Mesendoderm (in vitro differentiated cells): ENCODE results near the gene NPIPA3.
"Not testable (repeated sequence)": the region's sequence is repeated elsewhere in the genome, so short reads cannot be mapped to it uniquely, and the experiment has no call there.

ENCODE experiments used
- DNase-seq: peaks from one replicate; pipeline ENCODE4 v3.0.0; 2013
- H2AK5ac ChIP-seq: 2 replicates; pipeline ENCODE4 v1.6.1; 2013; ENCODE audit warnings: low read length, inconsistent platforms
- H2BK120ac ChIP-seq: 2 replicates; pipeline ENCODE4 v1.6.1; 2013; ENCODE audit warnings: low read depth, mild to moderate bottlenecking, low read length, moderate library complexity, mixed read lengths
- H2BK15ac ChIP-seq: replicated peaks from 2 replicates; pipeline ENCODE4 v1.6.1; 2013; ENCODE audit warnings: low read depth, mild to moderate bottlenecking, moderate library complexity
- H2BK5ac ChIP-seq: 2 replicates; pipeline ENCODE4 v1.6.1; 2013; ENCODE audit warnings: low read length, inconsistent platforms
- H3K18ac ChIP-seq: 2 replicates; pipeline ENCODE4 v1.6.1; 2013; ENCODE audit warnings: mild to moderate bottlenecking, low read length, mixed read lengths
- H3K23ac ChIP-seq: one replicate; pipeline ENCODE4 v1.6.1; 2013; ENCODE audit warnings: low read length
- H3K27ac ChIP-seq: 2 replicates; pipeline ENCODE4 v1.5.1; 2013; ENCODE audit warnings: low read depth, mild to moderate bottlenecking, inconsistent platforms, low read length, moderate library complexity
- H3K27me3 ChIP-seq: 2 replicates; pipeline ENCODE4 v1.6.1; 2013; ENCODE audit warnings: low read length, control low read depth, mild to moderate bottlenecking, inconsistent platforms; ENCODE audit not compliant: insufficient read depth, poor library complexity
- H3K36me3 ChIP-seq: 2 replicates; pipeline ENCODE4 v1.6.1; 2013; ENCODE audit warnings: low read length, inconsistent platforms; ENCODE audit not compliant: control insufficient read depth, insufficient read depth
- H3K4ac ChIP-seq: one replicate; pipeline ENCODE4 v1.6.1; 2013; ENCODE audit warnings: low read depth, mild to moderate bottlenecking, low read length, moderate library complexity
- H3K4me1 ChIP-seq: 2 replicates; pipeline ENCODE4 v1.6.1; 2013; ENCODE audit warnings: low read depth, low read length, inconsistent platforms; ENCODE audit not compliant: control insufficient read depth
- H3K4me2 ChIP-seq: 2 replicates; pipeline ENCODE4 v1.6.1; 2013; ENCODE audit warnings: low read length
- H3K4me3 ChIP-seq: 2 replicates; pipeline ENCODE4 v1.5.1; 2013; ENCODE audit warnings: mild to moderate bottlenecking, low read length
- H3K56ac ChIP-seq: one replicate; pipeline ENCODE4 v1.6.1; 2013; ENCODE audit warnings: low read length
- H3K79me1 ChIP-seq: 2 replicates; pipeline ENCODE4 v1.6.1; 2013; ENCODE audit warnings: low read length, inconsistent platforms
- H3K79me2 ChIP-seq: 2 replicates; pipeline ENCODE4 v1.6.1; 2013; ENCODE audit warnings: mild to moderate bottlenecking, low read length; ENCODE audit not compliant: control insufficient read depth, insufficient read depth
- H3K9ac ChIP-seq: 2 replicates; pipeline ENCODE4 v1.6.1; 2013; ENCODE audit warnings: low read length, inconsistent platforms
- H4K5ac ChIP-seq: one replicate; pipeline ENCODE4 v1.6.1; 2013; ENCODE audit warnings: low read length
- H4K8ac ChIP-seq: one replicate; pipeline ENCODE4 v1.6.1; 2013; ENCODE audit warnings: low read depth, mild to moderate bottlenecking, control low read depth, low read length, moderate library complexity
- WGBS: extraction: QIAGEN DNeasy Blood & Tissue Kit; methylation state at CpG from one replicate; pipeline ENCODE4 v1.1.7; 2013; ENCODE audit warnings: low lambda C conversion rate, missing lambda C conversion rate; ENCODE audit not compliant: insufficient coverage; ENCODE audit errors: extremely low coverage; 5-methylcytosine and 5-hydroxymethylcytosine counted together

NPIPA3 gene

DNA sequence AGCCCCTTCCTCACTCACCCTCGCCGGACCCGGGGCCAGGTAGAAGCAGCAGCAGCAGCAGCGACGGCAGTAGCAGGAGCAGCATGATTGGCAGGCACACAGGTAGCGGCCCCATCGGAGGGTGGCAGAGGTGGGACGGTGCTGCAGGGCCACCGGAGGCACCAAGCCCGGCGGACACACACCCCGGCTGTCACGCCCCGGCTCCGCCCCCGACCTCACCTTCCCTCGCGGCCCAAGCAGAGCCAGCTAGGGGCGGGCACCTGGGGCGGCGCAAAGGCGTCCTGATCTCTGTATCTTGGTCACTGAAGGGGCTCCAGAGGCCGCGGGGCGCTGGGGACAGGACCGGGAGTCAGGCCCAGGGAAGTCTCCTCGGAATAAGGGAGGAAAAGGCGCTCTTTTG lies 30.0 kb downstream of the NPIPA3 start:
- not testable (repeated sequence) for H3K9ac ChIP-seq, H2BK5ac ChIP-seq, H3K79me2 ChIP-seq, H3K27ac ChIP-seq, H3K56ac ChIP-seq, H2BK15ac ChIP-seq, H3K27me3 ChIP-seq, H3K79me1 ChIP-seq, H3K4me3 ChIP-seq, DNase-seq, H3K4ac ChIP-seq, H4K5ac ChIP-seq, H2BK120ac ChIP-seq, H3K4me1 ChIP-seq, H3K36me3 ChIP-seq, H3K23ac ChIP-seq, H4K8ac ChIP-seq, H3K18ac ChIP-seq, H2AK5ac ChIP-seq, H3K4me2 ChIP-seq
- WGBS = no CpG with 5 or more reads among the region's 28 CpGs

DNA sequence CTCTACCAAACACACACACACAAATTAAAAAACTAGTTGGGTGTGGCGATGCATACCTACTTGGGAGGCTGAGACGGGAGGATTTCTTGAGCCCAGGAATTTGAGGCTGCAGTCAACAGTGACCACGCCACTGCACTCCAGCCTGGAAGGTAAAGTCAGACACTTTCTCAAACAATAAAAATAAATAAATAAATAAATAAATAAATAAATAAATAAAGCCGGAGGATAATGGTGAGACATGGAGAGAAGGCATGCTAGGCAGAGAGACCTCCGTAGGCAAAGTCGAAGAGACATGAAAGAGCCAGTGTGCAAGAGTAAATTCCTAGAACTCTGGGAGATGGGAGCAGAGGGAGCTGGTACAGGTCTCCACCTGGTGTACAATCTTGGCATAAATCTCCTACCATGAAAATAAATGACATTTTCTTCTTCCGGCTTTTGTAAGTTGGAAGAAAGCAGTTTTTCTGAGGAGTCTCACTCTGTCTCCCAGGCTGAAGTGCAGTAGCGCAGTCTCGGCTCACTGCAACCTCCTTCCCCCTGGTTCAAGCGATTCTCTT lies 37.7 kb downstream of the NPIPA3 start:
- H3K56ac ChIP-seq, H3K4ac ChIP-seq, H3K27ac ChIP-seq, H2BK15ac ChIP-seq, H4K5ac ChIP-seq, H3K4me1 ChIP-seq, H3K18ac ChIP-seq, H2AK5ac ChIP-seq, DNase-seq, H3K4me3 ChIP-seq, H3K36me3 ChIP-seq, H3K79me1 ChIP-seq, H4K8ac ChIP-seq, H2BK5ac ChIP-seq, H3K4me2 ChIP-seq, H3K27me3 ChIP-seq, H2BK120ac ChIP-seq, H3K79me2 ChIP-seq, H3K9ac ChIP-seq, H3K23ac ChIP-seq: not testable (repeated sequence)
- no CpG with 5 or more reads among the region's 10 CpGs for WGBS

DNA sequence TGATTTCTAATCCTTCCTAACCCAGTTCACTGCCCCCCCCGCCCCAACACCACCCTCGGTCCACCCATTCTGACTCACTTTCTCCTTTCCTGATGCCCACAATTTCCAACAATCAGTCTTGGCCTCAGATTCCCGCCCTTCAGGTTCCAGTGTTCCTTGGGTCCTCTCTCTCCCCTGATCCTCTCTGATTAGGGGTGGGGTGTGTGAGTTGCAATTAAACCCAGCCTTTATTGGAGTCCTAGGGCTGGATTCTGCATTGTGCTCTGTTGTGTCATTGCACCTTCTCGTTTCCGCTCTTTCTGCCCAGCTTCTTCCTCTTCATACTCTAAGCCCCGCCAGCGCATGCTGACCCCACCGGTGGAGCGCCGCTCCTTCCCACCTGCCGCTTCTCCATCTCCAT lies 38.6 kb downstream of the NPIPA3 start:
- not testable (repeated sequence) for H3K27ac ChIP-seq

DNA sequence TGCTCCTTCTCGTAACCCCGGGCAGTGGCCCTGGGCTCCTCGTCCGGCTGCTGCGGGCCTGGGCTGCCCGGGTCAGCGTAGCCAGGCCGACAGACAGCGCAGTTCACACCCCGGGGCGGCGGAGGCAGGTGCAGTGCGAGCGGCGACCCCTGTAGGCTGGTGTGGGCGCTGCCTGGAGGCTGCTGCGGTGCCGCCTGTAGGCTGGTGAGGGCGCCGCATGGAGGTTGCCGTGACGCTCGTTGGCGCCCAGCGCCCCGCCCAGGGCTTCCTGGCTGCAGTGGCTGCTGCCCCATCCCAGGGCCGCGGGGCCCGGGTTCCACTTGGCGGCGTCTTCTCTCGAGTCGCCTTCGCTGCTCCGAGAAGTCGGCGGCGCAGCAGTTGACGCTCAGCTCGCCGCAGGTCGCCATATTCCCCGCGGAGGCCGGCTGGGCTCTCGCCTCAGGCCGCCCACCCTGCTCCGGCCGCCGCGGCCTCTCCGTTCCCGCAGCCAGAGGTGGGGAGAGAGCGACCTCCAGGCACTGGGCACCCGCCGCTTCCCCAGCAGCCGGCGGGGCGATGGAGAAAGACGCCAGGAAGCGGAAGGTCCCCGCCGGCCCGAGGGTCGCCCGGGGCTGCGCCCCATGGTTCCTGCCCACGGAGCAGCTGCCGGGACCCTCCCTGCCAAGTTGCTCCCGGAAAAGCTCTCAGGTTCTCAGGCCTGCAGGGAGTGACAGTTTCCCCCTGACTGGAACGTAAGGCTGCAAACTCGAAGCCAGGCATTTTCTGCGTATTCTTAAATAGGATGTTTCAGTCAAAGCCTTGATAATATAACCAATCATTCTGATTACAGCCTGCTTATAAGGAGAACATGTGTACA lies 39.3 kb downstream of the NPIPA3 start, which contains the start of gene NPIPA2:
NPIPA2 (plus strand) TSS at position 261 of the 856 bp plus-strand sequence. CDS start 5,533 bp downstream, outside the sequence.
- not testable (repeated sequence) for H3K79me2 ChIP-seq, DNase-seq, H2AK5ac ChIP-seq, H2BK5ac ChIP-seq, H3K27ac ChIP-seq, H3K4me1 ChIP-seq, H3K4ac ChIP-seq, H3K9ac ChIP-seq, H3K23ac ChIP-seq, H3K79me1 ChIP-seq, H2BK15ac ChIP-seq, H2BK120ac ChIP-seq, H3K4me2 ChIP-seq, H4K8ac ChIP-seq, H3K56ac ChIP-seq, H3K27me3 ChIP-seq, H3K36me3 ChIP-seq, H4K5ac ChIP-seq, H3K18ac ChIP-seq, H3K4me3 ChIP-seq
- WGBS = no CpG with 5 or more reads among the region's 73 CpGs

More for the DNA sequence above, 38.6 kb downstream of the NPIPA3 start:
- H4K8ac ChIP-seq, H3K4ac ChIP-seq, H3K79me2 ChIP-seq, H2BK5ac ChIP-seq, H3K36me3 ChIP-seq, H3K9ac ChIP-seq, H2BK15ac ChIP-seq, H2BK120ac ChIP-seq, H3K4me1 ChIP-seq, H4K5ac ChIP-seq, H3K18ac ChIP-seq, H3K56ac ChIP-seq, H2AK5ac ChIP-seq, H3K23ac ChIP-seq, H3K4me3 ChIP-seq, H3K27me3 ChIP-seq, H3K79me1 ChIP-seq, H3K4me2 ChIP-seq, DNase-seq: not testable (repeated sequence)
- no CpG with 5 or more reads among the region's 11 CpGs for WGBS

DNA sequence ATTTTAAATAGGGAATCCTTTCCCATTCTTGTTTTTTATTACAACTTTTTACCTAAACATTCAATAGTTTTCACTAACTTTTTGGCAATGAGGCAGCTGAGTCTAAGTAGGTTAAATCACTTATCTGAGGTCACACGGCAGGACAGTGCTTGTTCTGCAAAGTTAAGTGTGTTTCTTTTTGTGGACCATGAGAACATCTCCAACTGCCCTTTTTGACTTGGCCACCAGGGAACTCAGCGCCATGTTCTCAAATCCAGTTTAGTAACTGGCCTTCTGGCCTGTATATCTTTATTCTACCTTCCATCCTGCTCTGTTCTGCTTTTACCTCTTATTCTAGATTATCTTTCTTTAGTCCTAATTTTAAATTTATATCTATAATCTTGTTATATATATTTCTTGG lies 70.4 kb downstream of the NPIPA3 start:
- H3K27ac ChIP-seq, DNase-seq, H3K4me1 ChIP-seq, H2BK15ac ChIP-seq, H4K5ac ChIP-seq, H3K36me3 ChIP-seq, H3K9ac ChIP-seq, H2BK5ac ChIP-seq, H3K79me2 ChIP-seq, H3K4me2 ChIP-seq, H3K18ac ChIP-seq, H2AK5ac ChIP-seq, H4K8ac ChIP-seq, H3K23ac ChIP-seq, H3K56ac ChIP-seq, H3K27me3 ChIP-seq, H3K4me3 ChIP-seq, H2BK120ac ChIP-seq, H3K4ac ChIP-seq, H3K79me1 ChIP-seq: not testable (repeated sequence)
- no CpG with 5 or more reads among the region's 2 CpGs for WGBS
